Fibroblast of skin of right quadriceps (primary cell): Measurements from ENCODE around the gene RARG.

Experiments
- DNase-seq: peaks from one replicate; pipeline ENCODE4 v3.0.0-alpha.2; 2013

The RARG gene

GRCh38 chr12:53161119-53161911 is 70.7 kb downstream of the RARG start:
- DNase-seq = no peak

GRCh38 chr12:53160673-53161072 is 71.3 kb downstream of the RARG start:
- DNase-seq = no peak
